SKM-1 (cell line): Measurements from ENCODE around the gene SERPINF2.
"Not testable (repeated sequence)": the region's sequence is repeated elsewhere in the genome, so short reads cannot be mapped to it uniquely, and the experiment has no call there.

Source experiments
- DNase-seq: peaks from one replicate; lab custom pipeline; 2025; ENCODE audit not compliant: unreplicated experiment; lab: John Stamatoyannopoulos, UW

Gene SERPINF2

DNA sequence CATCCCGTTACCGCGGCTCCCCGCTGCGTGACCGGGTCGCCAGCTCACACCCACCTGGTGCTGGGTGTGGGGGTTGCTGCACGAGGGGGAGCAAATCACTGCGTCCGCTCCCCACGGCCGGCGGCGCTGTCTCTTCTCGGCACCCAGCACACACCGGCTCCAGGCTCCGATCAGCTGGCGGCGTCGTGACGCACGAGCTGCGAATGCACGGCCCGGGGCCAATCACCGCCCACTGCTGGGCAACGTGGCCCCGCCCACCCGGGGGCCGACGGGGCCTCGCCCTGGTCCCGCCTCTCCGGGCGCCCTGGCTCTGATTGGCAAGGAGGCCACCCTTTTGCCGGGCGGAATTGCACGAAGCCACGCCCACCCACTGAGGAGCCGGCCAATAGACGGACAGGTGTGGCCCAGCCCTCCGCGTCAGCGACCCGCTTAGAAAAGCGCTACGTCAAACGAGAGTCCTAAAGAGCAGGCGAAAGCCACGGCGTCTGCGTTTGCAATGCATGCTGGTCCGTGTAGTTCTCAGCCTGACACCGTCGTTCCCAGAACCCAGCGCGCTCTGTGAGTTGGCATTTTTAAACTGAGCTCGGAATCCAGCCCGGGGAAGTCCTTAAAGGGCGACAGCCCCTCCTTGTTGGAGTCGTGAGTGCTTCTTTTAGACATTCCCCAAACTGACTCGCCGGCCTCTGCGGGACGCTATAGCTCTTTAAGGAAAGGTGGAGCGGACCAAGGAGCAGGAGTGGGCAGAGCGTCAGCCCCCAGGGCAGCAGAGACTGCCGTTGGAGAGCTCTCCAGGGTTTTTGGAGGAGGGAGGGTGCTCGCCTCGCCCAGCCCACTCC lies 26.4 kb upstream of the SERPINF2 start:
- DNase-seq, result peak; percentile 88

DNA sequence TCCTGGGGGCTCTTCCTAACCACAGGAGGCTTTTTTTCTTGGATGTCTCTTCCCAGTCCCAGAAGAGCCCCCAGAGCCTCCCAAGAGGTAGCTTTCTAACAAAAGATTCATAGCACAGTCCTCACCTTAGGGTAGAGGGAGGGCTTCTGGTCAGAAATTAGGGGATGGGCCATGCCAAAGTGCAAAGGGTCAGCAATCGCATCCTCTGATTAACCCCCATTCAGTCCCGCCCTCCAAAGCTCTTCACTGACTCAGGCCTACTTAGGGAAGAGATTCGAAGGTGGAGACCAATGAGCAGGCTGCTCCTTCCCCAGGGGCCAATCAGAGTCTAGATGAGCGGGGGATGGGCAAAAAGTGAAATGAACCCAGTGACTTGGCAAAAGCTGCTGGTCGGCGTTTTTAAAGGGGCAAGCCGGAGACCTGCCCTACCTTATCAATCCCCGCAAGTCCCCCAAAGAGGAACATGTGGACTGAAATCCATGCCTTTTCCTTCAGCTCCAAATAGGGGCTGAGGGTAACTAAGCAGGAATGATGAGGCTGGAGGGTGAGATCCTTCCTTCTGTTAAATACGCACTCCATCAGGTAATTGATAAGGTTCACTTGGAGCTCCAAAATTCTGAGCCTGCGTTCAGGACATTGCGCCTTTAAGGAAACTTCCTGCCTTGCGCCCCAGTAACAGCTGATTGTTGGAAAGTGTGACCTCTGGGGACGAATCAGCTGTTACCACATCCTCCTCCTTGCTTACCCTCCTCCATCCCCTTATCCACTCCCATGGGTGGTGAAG lies 25.6 kb upstream of the SERPINF2 start:
- peak; percentile 89 for DNase-seq

DNA sequence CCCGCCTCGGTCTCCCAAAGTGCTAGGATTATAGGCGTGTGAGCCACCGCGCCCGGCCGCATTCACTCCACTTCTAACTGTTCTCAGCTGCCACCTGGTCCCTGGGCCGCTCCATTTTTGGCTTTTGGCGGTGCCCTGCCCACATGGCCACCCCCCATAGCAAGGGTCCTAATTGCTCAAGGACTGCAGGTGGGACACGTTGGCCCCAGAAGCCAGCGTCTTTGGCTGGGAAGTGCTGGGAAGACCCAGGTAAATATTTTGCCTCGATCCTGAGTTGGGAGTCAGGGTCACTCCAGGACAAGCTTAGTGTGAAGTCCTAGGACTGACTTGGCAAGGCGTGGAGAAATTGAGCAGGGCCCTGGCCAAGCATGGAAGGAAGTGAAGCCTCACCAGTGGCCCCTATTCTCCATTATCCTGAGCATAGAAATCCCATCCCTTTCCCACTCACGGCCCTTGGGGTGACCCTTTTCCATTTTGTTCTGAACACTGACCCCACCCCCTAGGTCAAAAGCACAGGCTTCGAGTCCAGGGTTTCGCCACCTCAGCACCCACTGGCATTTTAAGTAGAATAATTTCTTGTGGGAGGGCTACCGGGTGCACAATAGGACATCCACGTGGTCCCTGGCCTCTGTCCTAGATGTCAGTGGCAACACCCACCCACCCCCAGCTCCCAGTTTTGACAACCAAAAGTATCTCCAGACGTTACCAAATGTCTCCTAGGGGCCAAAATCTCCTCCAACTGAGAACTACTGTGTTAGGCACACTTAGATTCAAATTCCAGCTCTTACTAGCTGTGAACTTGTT lies 24.1 kb upstream of the SERPINF2 start:
- no peak for DNase-seq

DNA sequence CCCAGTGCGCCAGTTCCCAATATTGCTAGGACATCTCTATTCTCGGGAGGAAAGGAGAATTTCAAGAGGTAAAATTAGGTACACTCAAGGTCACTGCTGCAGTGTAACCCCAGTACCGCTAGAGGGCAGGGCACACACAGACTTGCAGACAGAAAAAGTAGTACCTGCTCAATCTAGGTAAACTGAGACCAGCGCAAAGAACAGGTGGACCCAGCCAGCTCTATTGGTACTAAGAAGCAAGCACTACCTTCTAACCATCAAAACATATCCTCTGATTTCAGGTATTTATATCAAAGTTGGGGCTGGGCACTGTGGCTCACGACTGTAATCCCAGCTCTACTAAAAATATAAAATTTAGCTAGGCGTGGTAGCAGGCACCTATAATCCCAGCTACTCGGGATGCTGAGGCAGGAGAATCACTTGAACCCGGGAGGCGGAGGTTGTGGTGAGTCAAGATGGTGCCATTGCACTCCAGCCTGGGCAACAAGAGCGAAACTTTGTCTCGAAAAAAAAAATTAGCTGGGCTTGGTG lies 21.8 kb upstream of the SERPINF2 start:
- no peak for DNase-seq

DNA sequence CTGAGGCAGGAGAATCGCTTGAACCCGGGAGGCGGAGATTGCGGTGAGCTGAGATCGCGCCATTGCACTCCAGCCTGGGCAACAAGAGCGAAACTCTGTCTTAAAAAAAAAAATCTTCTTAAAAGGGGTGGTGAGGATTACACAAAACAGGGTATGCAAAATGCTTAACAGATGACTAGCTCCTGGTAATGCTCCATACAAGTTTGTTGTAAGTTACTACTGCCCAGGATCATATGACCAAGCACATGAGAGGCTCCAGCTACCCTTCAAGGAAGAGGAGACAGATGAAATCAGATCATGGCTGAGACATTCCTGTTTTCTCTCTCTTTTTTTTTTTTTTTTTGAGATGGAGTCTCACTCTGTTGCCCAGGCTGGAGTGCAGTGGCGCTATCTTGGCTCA lies 20.6 kb upstream of the SERPINF2 start:
- not testable (repeated sequence) for DNase-seq

DNA sequence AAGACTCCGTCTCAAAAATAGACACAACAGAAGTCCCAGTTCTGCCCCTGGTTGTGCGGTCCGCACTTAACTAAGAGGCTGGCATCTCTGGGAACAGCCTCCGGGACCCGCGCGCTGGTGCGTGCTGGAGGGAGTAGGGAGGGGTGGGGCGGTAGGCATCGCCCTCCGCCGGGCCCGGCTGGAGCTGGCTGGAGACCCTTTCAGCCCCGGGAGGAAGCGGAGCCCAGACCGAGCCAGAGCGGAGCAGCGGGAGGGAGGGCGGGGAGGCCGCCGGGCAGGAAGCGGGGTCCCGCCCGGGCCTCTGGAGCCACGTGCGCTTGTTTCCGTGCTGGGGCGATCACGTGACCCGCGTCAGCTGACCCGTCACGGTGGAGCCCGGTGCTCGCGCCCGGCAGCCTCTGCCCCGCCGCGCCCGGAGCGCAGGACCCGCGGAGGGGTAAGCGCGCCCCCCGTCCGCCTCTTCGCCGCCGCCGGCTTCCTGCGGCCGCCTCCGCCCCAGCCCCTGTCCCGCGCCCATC lies 18.3 kb upstream of the SERPINF2 start, which contains the start of gene WDR81:
TSS of gene WDR81 (plus strand) at position 354 of the 518 bp plus-strand sequence. CDS start 256 bp downstream, outside the sequence.
- no peak for DNase-seq

DNA sequence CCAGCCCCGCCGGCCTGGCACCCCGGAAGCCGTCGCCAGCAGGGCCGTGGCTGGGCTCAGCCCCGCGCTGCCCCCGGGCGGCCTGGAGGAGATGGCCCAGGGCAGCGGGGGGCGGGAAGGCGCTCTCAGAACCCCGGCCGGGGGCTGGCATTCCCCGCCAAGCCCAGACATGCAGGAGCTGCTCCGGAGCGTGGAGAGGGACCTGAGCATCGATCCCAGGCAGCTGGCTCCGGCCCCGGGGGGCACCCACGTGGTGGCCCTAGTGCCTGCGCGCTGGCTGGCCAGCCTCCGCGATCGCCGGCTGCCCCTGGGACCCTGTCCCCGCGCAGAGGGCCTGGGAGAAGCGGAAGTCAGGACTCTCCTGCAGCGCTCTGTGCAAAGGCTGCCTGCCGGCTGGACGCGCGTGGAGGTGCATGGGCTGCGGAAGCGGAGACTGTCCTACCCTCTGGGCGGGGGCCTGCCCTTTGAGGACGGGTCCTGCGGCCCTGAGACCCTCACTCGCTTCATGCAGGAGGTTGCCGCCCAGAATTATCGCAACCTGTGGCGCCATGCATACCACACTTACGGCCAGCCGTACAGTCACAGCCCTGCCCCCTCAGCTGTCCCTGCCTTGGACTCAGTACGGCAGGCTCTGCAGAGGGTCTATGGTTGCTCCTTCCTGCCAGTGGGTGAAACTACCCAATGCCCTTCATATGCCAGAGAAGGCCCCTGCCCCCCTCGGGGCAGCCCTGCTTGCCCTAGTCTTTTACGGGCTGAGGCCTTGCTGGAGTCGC lies 17.6 kb upstream of the SERPINF2 start:
- no peak for DNase-seq

DNA sequence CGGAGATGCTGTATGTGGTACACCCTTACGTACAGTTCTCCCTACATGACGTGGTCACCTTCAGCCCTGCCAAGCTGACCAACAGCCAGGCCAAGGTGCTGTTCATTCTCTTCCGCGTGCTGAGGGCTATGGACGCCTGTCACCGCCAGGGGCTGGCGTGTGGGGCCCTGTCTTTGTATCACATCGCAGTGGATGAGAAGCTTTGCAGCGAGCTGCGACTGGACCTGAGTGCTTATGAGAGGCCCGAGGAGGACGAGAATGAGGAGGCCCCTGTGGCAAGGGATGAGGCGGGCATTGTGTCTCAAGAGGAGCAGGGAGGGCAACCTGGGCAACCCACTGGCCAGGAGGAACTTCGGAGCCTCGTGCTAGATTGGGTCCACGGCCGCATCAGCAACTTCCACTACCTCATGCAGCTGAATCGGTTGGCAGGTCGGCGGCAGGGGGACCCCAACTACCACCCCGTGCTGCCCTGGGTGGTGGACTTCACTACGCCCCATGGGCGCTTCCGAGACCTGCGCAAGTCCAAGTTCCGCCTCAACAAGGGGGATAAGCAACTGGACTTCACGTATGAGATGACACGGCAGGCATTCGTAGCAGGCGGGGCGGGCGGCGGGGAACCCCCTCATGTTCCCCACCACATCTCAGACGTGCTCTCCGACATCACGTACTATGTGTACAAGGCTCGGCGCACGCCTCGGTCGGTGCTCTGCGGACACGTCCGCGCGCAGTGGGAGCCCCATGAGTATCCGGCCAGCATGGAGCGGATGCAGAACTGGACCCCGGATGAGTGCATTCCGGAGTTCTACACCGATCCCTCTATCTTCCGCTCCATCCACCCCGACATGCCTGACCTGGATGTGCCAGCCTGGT lies 16.8 kb upstream of the SERPINF2 start:
- no peak for DNase-seq

DNA sequence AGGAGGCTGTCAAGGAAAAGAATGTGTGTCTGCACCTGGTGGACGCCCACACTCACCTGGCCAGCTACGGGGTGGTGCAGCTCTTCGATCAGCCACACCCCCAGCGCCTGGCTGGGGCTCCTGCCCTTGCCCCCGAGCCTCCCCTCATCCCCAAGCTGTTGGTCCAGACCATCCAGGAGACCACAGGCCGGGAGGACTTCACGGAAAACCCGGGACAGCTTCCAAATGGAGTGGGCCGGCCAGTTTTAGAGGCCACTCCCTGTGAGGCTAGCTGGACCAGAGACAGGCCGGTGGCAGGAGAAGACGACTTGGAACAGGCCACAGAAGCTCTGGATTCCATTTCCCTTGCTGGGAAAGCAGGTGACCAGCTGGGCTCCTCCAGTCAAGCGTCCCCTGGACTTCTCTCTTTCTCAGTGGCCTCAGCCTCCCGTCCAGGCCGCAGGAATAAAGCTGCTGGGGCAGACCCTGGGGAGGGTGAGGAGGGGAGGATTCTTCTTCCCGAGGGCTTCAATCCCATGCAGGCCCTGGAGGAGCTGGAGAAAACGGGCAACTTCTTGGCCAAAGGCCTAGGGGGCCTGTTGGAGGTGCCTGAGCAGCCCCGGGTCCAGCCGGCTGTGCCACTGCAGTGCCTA lies 15.9 kb upstream of the SERPINF2 start:
- no peak for DNase-seq

DNA sequence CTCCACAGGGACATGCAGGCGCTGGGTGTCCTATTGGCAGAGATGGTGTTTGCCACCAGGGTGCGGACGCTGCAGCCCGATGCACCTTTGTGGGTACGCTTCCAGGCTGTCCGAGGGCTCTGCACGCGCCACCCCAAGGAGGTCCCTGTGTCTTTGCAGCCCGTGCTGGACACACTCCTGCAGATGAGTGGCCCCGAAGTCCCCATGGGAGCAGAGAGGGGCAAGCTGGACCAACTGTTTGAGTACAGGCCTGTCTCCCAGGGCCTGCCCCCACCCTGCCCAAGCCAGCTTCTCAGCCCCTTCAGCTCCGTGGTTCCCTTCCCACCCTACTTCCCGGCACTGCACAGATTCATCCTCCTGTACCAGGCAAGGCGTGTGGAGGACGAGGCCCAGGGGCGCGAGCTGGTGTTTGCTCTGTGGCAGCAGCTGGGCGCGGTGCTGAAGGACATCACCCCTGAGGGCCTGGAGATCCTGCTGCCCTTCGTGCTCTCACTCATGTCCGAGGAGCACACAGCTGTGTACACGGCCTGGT lies 15.3 kb upstream of the SERPINF2 start:
- DNase-seq, result no peak

DNA sequence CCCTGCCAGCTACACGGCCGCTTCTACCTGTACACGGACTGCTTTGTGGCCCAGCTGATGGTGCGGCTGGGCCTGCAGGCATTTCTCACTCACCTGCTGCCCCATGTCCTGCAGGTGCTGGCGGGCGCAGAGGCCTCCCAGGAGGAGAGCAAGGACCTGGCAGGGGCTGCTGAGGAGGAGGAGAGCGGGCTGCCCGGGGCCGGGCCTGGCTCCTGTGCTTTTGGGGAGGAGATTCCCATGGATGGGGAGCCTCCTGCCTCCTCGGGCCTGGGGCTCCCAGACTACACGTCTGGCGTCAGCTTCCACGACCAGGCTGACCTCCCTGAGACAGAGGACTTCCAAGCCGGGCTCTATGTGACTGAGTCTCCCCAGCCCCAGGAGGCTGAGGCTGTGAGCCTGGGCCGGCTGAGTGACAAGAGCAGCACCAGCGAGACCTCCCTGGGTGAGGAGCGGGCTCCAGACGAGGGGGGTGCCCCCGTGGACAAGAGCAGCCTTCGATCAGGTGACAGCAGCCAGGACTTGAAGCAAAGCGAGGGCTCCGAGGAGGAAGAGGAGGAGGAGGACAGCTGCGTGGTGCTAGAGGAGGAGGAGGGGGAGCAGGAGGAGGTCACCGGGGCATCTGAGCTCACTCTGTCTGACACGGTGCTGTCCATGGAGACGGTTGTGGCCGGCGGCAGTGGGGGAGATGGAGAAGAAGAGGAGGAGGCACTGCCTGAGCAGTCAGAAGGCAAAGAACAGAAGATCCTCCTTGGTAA lies 14.6 kb upstream of the SERPINF2 start:
- DNase-seq, result no peak

DNA sequence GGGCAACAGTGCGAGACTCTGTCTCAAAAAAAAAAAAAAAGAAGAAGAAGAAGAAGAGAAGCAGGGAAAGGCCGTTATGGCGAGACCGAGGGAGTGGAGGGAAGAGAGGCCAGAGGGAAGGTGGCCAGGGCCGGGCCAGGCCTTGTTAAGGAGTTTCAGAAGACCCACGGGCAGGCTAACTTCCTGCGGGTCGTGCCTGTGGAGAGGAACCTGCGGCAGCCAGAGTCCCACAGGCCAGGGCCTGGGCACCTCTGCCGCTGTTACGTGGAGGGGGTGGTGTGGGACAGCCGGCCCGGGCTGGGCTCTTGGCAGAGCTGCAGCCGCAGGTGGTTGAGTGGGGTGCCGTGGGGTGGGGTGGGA lies 12.7 kb upstream of the SERPINF2 start:
- DNase-seq, result no peak

DNA sequence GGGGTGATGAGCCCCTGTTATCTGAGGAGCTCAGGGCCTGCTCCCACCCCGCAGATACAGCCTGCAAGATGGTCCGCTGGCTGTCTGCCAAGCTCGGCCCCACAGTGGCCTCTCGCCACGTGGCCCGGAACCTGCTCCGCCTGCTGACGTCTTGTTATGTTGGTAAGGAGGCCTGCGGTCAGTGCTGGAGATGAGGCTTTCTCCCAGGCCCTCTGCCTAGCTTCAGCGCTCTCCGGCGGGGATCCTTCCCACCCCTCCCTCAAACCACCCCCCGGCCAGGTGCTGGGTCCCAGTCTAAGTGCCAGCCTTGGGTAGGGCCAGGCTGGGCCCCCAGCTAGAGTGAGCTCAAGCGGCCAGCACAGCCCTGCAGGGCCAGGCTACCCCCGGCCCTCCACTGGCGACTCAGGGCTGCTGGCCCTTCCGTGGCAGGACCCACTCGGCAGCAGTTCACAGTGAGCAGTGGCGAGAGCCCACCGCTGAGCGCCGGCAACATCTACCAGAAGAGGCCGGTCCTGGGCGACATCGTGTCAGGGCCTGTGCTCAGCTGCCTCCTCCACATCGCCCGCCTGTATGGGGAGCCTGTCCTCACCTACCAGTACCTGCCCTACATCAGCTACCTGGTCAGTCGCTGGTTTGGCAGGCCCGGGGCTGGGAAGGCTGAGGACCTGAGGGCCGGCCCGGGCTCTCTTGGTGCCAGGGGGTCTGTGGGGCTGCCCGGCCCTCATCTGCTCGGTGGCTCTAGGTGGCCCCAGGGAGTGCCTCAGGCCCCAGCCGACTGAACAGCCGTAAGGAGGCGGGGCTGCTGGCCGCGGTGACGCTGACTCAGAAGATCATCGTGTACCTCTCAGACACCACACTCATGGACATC lies 12.1 kb upstream of the SERPINF2 start:
- DNase-seq, result no peak

DNA sequence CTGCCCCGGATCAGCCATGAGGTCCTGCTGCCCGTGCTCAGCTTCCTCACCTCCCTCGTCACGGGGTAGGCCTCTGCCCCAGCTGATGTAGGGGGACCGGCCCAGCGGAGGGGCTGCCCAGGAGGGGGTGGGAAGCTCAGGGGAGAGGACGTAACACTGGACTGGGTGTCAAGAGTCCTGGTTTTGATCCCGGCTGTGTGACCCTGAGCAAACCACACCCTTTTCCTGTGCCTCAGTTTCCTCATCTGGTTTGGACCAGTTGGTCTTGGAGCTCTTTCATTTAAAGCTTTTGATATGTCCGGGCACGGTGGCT lies 11.5 kb upstream of the SERPINF2 start:
- no peak for DNase-seq

DNA sequence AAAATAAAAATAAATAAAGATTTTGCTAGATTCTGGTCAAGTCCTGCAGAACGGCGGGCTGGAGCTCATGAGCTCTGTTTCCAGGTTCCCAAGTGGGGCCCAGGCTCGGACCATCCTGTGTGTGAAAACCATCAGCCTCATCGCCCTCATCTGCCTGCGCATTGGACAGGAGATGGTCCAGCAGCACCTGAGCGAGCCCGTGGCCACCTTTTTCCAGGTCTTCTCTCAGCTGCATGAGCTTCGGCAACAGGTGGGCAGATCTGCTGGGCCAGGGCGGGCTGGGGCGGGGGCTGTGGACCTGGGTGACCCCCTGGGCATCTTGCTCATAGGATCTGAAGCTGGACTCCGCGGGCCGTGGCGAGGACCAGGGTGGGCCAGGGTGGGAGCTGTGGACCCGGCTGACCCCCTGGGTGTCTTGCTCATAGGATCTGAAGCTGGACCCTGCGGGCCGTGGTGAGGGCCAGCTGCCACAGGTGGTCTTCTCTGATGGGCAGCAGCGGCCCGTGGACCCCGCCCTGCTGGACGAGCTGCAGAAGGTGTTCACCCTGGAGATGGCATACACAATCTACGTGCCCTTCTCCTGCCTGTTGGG lies 10.3 kb upstream of the SERPINF2 start:
- no peak for DNase-seq

DNA sequence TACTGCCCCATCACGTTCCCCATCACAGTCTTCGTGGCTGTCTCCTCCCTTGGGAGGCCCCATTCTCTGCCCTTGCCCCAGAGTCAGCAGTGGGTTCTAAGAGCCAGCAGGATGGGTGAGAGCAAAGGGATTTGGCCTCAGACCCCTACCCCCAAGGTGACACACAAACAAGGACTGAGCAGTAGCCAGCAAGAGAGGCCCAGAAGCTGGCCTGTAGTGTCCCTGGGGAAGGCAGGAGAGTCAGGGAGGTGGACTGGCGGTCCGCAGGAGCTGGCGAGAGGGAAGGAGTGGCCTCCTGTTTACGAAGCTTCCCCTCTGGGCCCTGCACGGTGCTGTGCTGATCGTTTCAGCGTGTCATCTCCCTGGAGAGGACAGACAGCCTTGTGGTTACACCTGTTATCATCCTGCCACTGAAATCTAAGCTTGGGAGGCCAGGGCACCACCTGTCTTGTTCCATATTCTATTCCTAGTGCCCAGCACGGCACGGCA lies 9.8 kb upstream of the SERPINF2 start:
- DNase-seq, result no peak
